ENCODE data around the gene DOK6.
A peak's percentile ranks its signal among the peaks of the same experiment; 100 is the strongest.

Gene DOK6

GRCh38 chr18:69444221-69444620 lies 43.5 kb downstream of the DOK6 start:
- no peak for DNase-seq

GRCh38 chr18:69447886-69448285 lies 47.2 kb downstream of the DOK6 start:
- no peak for DNase-seq

GRCh38 chr18:69455125-69455524 lies 54.4 kb downstream of the DOK6 start:
- DNase-seq = no peak

- DNase-seq = peak; percentile 23
Observed at GRCh38 chr18:69469444-69469919, 68.8 kb downstream of the DOK6 start.

GRCh38 chr18:69480460-69480859 lies 79.8 kb downstream of the DOK6 start:
- DNase-seq = no peak

GRCh38 chr18:69483574-69483973 lies 82.9 kb downstream of the DOK6 start:
- no peak for DNase-seq

GRCh38 chr18:69484699-69485396 lies 84.2 kb downstream of the DOK6 start:
- DNase-seq = peak; percentile 26

GRCh38 chr18:69487488-69488394 lies 87.1 kb downstream of the DOK6 start:
- DNase-seq = no peak

GRCh38 chr18:69490072-69490471 lies 89.4 kb downstream of the DOK6 start:
- no peak for DNase-seq

GRCh38 chr18:69490813-69491212 lies 90.1 kb downstream of the DOK6 start:
- DNase-seq = peak; percentile 61

GRCh38 chr18:69491576-69491975 lies 90.9 kb downstream of the DOK6 start:
- DNase-seq = no peak

GRCh38 chr18:69492861-69493260 lies 92.2 kb downstream of the DOK6 start:
- no peak for DNase-seq

- no peak for DNase-seq
Observed at GRCh38 chr18:69494841-69495240, 94.2 kb downstream of the DOK6 start.

GRCh38 chr18:69495338-69495737 lies 94.7 kb downstream of the DOK6 start:
- DNase-seq = no peak

GRCh38 chr18:69495841-69496533 lies 95.3 kb downstream of the DOK6 start:
- DNase-seq = no peak

- no peak for DNase-seq
Observed at GRCh38 chr18:69518989-69519388, 118.3 kb downstream of the DOK6 start.

GRCh38 chr18:69523582-69523981 lies 122.9 kb downstream of the DOK6 start:
- no peak for DNase-seq

- no peak for DNase-seq
Observed at GRCh38 chr18:69528435-69528834, 127.7 kb downstream of the DOK6 start.

GRCh38 chr18:69529151-69529550 lies 128.5 kb downstream of the DOK6 start:
- DNase-seq = no peak

GRCh38 chr18:69531973-69532372 lies 131.3 kb downstream of the DOK6 start:
- no peak for DNase-seq

- DNase-seq = no peak
Observed at GRCh38 chr18:69537183-69537582, 136.5 kb downstream of the DOK6 start.

GRCh38 chr18:69538849-69539248 lies 138.2 kb downstream of the DOK6 start:
- DNase-seq = no peak

GRCh38 chr18:69539404-69539803 lies 138.7 kb downstream of the DOK6 start:
- no peak for DNase-seq

Data from EL (cell line).